ENCODE data around the gene FNIP2. TPM values are rescaled to one million over a fixed set of nuclear protein-coding genes. Genes with fewer than 3 reads are reported as not detected.

FNIP2 gene
- total and polyA plus RNA-seq, 9 of the 15 experiments (the other 6 are each of a cell fraction or from before 2014, with no cell fraction given): 1.7 to 15.5 (median 8.3) TPM

- TF ChIP-seq MYNN (IDR thresholded peaks at IDR 0.05) (peak; percentile 57; the same call in 1 of the 2 replicates), MYNN (CRISPR knock-in tag; IDR thresholded peaks at IDR 0.05) (no peak), GTF2A2 (tag; IDR thresholded peaks at IDR 0.05) (no peak), RFX1 (IDR thresholded peaks at IDR 0.05) (peak; percentile 28; the same call in 1 of the 2 replicates)
- Histone ChIP-seq H3K9me1 (ENCODE audit: control insufficient read depth, insufficient read depth, low read length) (no peaks in the 10 kb centered on the region), H3K9me3 (replicated peaks; ENCODE audit: control insufficient read depth, insufficient read depth, low read depth, low read length) (no peaks in the 10 kb centered on the region), H3K27me3 (ENCODE audit: control insufficient read depth in 2 of 2, insufficient read depth in 2 of 2, low read length in 2 of 2) (no peaks in the 10 kb centered on the region), H3K4me2 (ENCODE audit: insufficient read depth, low read length) (no peak overlapping the region), H3K4me1 (replicated peaks in 1 of 2; ENCODE audit: control insufficient read depth in 2 of 2, insufficient read depth in 2 of 2, low read length in 2 of 2) (peaks cover 3 to 13% of the 10 kb centered on the region in 2 experiments; a peak in 3 of 5 replicates), H4K20me1 (replicated peaks; ENCODE audit: control insufficient read depth, insufficient read depth, low read length) (no peaks in the 10 kb centered on the region; the same call in 1 of the 2 replicates), H2AFZ (ENCODE audit: low read depth, low read length) (no peak overlapping the region), H3K36me3 (ENCODE audit: control insufficient read depth, insufficient read depth, low read length) (no peaks in the 10 kb centered on the region), H3K9ac (ENCODE audit: insufficient read depth in 1 of 2, low read depth in 2 of 2, low read length in 2 of 2) (no peak overlapping the region), H3K79me2 (ENCODE audit: control insufficient read depth, insufficient read depth, low read length) (peaks cover 10% of the 10 kb centered on the region; the same call in 1 of the 3 replicates), H3K4me3 (no peak overlapping the region), H3K27ac (ENCODE audit: extremely low read depth, low read depth, low read length) (no peak overlapping the region)
- ATAC-seq: no peak
- ChIA-PET CTCF (ENCODE audit: low intra/inter-chr PET ratio) (no interaction called here), POLR2A (no interaction called here)
- BruUV-seq (replicated peaks): no TSS peak
- no peak for DNase-seq (ENCODE audit: extremely low read depth in 1 of 4, low spot score in 3 of 4)
- in situ Hi-C loops (cut with MboI) (no loop called here), intact Hi-C loops (cut with micrococcal nuclease) (no loop called here)
- FAIRE-seq: no peak
- 69% methylated on average over 7 of the region's 7 CpGs for WGBS (ENCODE audit: insufficient coverage, low coverage, missing lambda C conversion rate)
These were observed 29.2 kb downstream of the FNIP2 start for GRCh38 chr4:158798062-158798461.

GRCh38 chr4:158799013-158799770 lies 30.4 kb downstream of the FNIP2 start:
- ATAC-seq: no peak
- intact Hi-C loops (cut with micrococcal nuclease) (no loop called here), in situ Hi-C loops (cut with MboI) (no loop called here)
- Histone ChIP-seq H3K4me2 (ENCODE audit: insufficient read depth, low read length) (no peak overlapping the region), H3K36me3 (ENCODE audit: control insufficient read depth, insufficient read depth, low read length) (no peaks in the 10 kb centered on the region), H3K9me1 (ENCODE audit: control insufficient read depth, insufficient read depth, low read length) (no peaks in the 10 kb centered on the region), H3K27ac (ENCODE audit: extremely low read depth, low read depth, low read length) (no peak overlapping the region), H3K4me3 (no peak overlapping the region), H4K20me1 (replicated peaks; ENCODE audit: control insufficient read depth, insufficient read depth, low read length) (no peaks in the 10 kb centered on the region; the same call in 1 of the 2 replicates), H3K27me3 (ENCODE audit: control insufficient read depth in 2 of 2, insufficient read depth in 2 of 2, low read length in 2 of 2) (no peaks in the 10 kb centered on the region), H3K9ac (ENCODE audit: insufficient read depth in 1 of 2, low read depth in 2 of 2, low read length in 2 of 2) (no peak overlapping the region), H3K9me3 (replicated peaks; ENCODE audit: control insufficient read depth, insufficient read depth, low read depth, low read length) (no peaks in the 10 kb centered on the region), H3K4me1 (replicated peaks in 1 of 2; ENCODE audit: control insufficient read depth in 2 of 2, insufficient read depth in 2 of 2, low read length in 2 of 2) (peaks cover 3 to 13% of the 10 kb centered on the region in 2 experiments; a peak in 3 of 5 replicates), H3K79me2 (ENCODE audit: control insufficient read depth, insufficient read depth, low read length) (peaks cover 10% of the 10 kb centered on the region; the same call in 1 of the 3 replicates), H2AFZ (ENCODE audit: low read depth, low read length) (no peak overlapping the region)
- CTCF ChIA-PET (ENCODE audit: low intra/inter-chr PET ratio): no interaction called here
- FAIRE-seq: no peak
- no TSS peak for BruUV-seq (replicated peaks)
- POLR2A ChIA-PET: interaction anchor here (0.5 to 1.4 kb wide), 6 partner anchors 11 to 649 kb away, joined by 3 to 6 read pairs (median 4); no protein-coding TSS in a partner anchor
- TF ChIP-seq ATF3 (IDR thresholded peaks at IDR 0.05) (no peak), ATF3 (CRISPR knock-in tag; conservative IDR thresholded peaks at IDR 0.05) (no peak), LARP7 (IDR thresholded peaks at IDR 0.05) (no peak), ATF7 (IDR thresholded peaks at IDR 0.05) (no peak), ZNF639 (CRISPR knock-in tag; conservative IDR thresholded peaks at IDR 0.05 in 1 of 2, IDR thresholded peaks at IDR 0.05 in 1 of 2) (no peak), TBL1XR1 (IDR thresholded peaks at IDR 0.05; ENCODE audit: low read length in 2 of 2) (no peak), TFE3 (CRISPR knock-in tag; IDR thresholded peaks at IDR 0.05) (peak; percentile 14; the same call in 1 of the 2 replicates)
- DNase-seq (ENCODE audit: extremely low read depth in 1 of 4, low spot score in 3 of 4): no peak

All from K562 (cell line).